Peyer's patch (tissue), 4 donors: ENCODE data around the gene DACT2. TPM values are rescaled to one million over a fixed set of nuclear protein-coding genes. Genes with fewer than 3 reads are reported as not detected.

Source experiments
- DNase-seq, 3 donors: peaks; one replicate each; pipeline ENCODE4 v3.0.0-alpha.2; 2017 to 2019
- H3K27ac ChIP-seq, 4 donors: fragments of 200-600 bp; sonication (generic); one replicate each; pipeline ENCODE4 v1.5.1; 2016 to 2019
- H3K27me3 ChIP-seq, 2 donors: fragments of 200-600 bp; sonication (generic); one replicate each; pipeline ENCODE4 v1.5.1; 2019
- H3K36me3 ChIP-seq, 3 donors: fragments of 200-600 bp; sonication (generic); one replicate each; pipeline ENCODE4 v1.5.1; 2016 to 2019
- H3K4me1 ChIP-seq, 4 donors: fragments of 200-600 bp; sonication (generic); one replicate each; pipeline ENCODE4 v1.5.1; 2016 to 2019
- H3K4me3 ChIP-seq, 4 donors: fragments of 200-600 bp; sonication (generic); 1 replicate in 3 of 4; 2 replicates in 1 of 4; pipeline ENCODE4 v1.5.1; 2016 to 2019; ENCODE audit warnings: mild to moderate bottlenecking in 1 of 4
- H3K9me3 ChIP-seq, 4 donors: fragments of 200-600 bp; sonication (generic); one replicate each; pipeline ENCODE4 v1.5.1; 2016 to 2019; ENCODE audit warnings: mild to moderate bottlenecking in 1 of 4
- CTCF ChIP-seq, 6 experiments: fragments of 450-650 bp in 4 of 6; fragments of 200-600 bp in 2 of 6; sonication (generic) in 1 of 6; IDR thresholded peaks; one replicate each; pipeline ENCODE4 v1.5.1; 2017 to 2019; ENCODE audit warnings: antibody characterized with exemption in 6 of 6, mild to moderate bottlenecking in 3 of 6, moderate library complexity in 1 of 6
- POLR2A ChIP-seq, 2 donors: fragments of 450-650 bp; IDR thresholded peaks; one replicate each; pipeline ENCODE4 v1.5.1; 2017; ENCODE audit warnings: antibody characterized with exemption in 2 of 2, mild to moderate bottlenecking in 2 of 2, moderate library complexity in 2 of 2
- total RNA-seq, 4 donors: library from RNA; depleted of rRNA; stranded (reverse); fragments of >200 nt; gene quantifications; one replicate each; pipeline ENCODE4 v1.1.0, GENCODE V29; 2016

The DACT2 gene
- total RNA-seq, 4 donors from 2014 or later: 0.35 to 2.7 (median 1.8) TPM

- H3K36me3 ChIP-seq: no peaks in the 10 kb centered on the region
- peaks cover 0 to 14% (median 4%) of the 10 kb centered on the region in 4 donors for H3K4me1 ChIP-seq
- no peaks in the 10 kb centered on the region for H3K27me3 ChIP-seq
- H3K4me3 ChIP-seq: no peak overlapping the region
- peaks cover 0 to 8% (median 0%) of the 10 kb centered on the region in 4 donors for H3K9me3 ChIP-seq
- no peak for DNase-seq
- TF ChIP-seq POLR2A (IDR thresholded peaks at IDR 0.05): no peak
- TF ChIP-seq CTCF (IDR thresholded peaks at IDR 0.05): no peak
- no peak overlapping the region for H3K27ac ChIP-seq
These were observed 62.6 kb downstream of the DACT2 start for GRCh38 chr6:168256940-168257339.

Other genes starting within 250 kb of the DACT2 start
- gene FRMD1, start 240.6 kb downstream of the DACT2 start, total RNA-seq: 10 to 100 TPM in 3 of 4 donors, 1 to 10 TPM in 1; 1.7 to 28.7 (median 15.7) TPM
- 10 to 100 TPM; 10.7 to 14.9 (median 13.7) TPM for gene SMOC2, start 121.4 kb upstream of the DACT2 start, total RNA-seq